WERI-Rb-1 (cell line): Measurements from ENCODE around the gene WDTC1.

Experiments
- DNase-seq: peaks from one replicate; pipeline ENCODE4 v3.0.0-alpha.2; 2020
- H3K27ac ChIP-seq: fragments of 250-450 bp; sonication (Bioruptor Pico); 2 replicates; pipeline ENCODE4 v1.5.1; 2020; ENCODE audit warnings: mild to moderate bottlenecking, moderate library complexity
- H3K27me3 ChIP-seq: fragments of 250-450 bp; sonication (Bioruptor Pico); 2 replicates; pipeline ENCODE4 v1.5.1; 2021; ENCODE audit warnings: mild to moderate bottlenecking, low read depth, moderate library complexity; ENCODE audit not compliant: insufficient read depth, severe bottlenecking
- H3K36me3 ChIP-seq: fragments of 250-450 bp; sonication (Bioruptor Pico); 2 replicates; pipeline ENCODE4 v1.5.1; 2020; ENCODE audit warnings: mild to moderate bottlenecking, moderate library complexity
- H3K4me3 ChIP-seq: 2 replicates; pipeline ENCODE4 v1.5.1; 2011; ENCODE audit warnings: low read depth, mild to moderate bottlenecking, control low read depth, low read length
- H3K9me3 ChIP-seq: fragments of 250-450 bp; sonication (Bioruptor Pico); 2 replicates; pipeline ENCODE4 v1.5.1; 2021; ENCODE audit warnings: mild to moderate bottlenecking, moderate library complexity; ENCODE audit not compliant: severe bottlenecking
- CTCF ChIP-seq: IDR thresholded peaks from 2 replicates; pipeline ENCODE4 v1.5.1; 2011; ENCODE audit warnings: low read depth, mild to moderate bottlenecking, control low read depth, inconsistent platforms, low read length

WDTC1 gene

GRCh38 chr1:27298632-27299384 is 64.4 kb downstream of the WDTC1 start:
- H3K27ac ChIP-seq, result peak overlapping the region; percentile 69
- no peak for DNase-seq
- H3K9me3 ChIP-seq, result no peaks in the 10 kb centered on the region
- no peaks in the 10 kb centered on the region for H3K27me3 ChIP-seq
- H3K36me3 ChIP-seq, result peaks cover 83% of the 10 kb centered on the region
- no peak overlapping the region for H3K4me3 ChIP-seq
- no peak for TF ChIP-seq CTCF

GRCh38 chr1:27299385-27300271 is 65.2 kb downstream of the WDTC1 start:
- DNase-seq, result peak; percentile 69

GRCh38 chr1:27300341-27301051 is 66.1 kb downstream of the WDTC1 start:
- H3K27me3 ChIP-seq, result no peaks in the 10 kb centered on the region
- peak overlapping the region; percentile 69 for H3K27ac ChIP-seq
- peak; percentile 89 for DNase-seq
- H3K36me3 ChIP-seq, result peaks cover 79% of the 10 kb centered on the region
- peak; percentile 99 for TF ChIP-seq CTCF
- no peak overlapping the region for H3K4me3 ChIP-seq
- H3K9me3 ChIP-seq, result no peaks in the 10 kb centered on the region

More at GRCh38 chr1:27299385-27300271, 65.2 kb downstream of the WDTC1 start:
- Histone ChIP-seq H3K27me3 (no peaks in the 10 kb centered on the region), H3K4me3 (no peak overlapping the region), H3K36me3 (peaks cover 79% of the 10 kb centered on the region), H3K9me3 (no peaks in the 10 kb centered on the region), H3K27ac (peak overlapping the region; percentile 69)
- no peak for TF ChIP-seq CTCF

- TF ChIP-seq CTCF, result no peak
- no peak overlapping the region for H3K4me3 ChIP-seq
- peak overlapping the region; percentile 69 for H3K27ac ChIP-seq
- no peaks in the 10 kb centered on the region for H3K27me3 ChIP-seq
- no peaks in the 10 kb centered on the region for H3K9me3 ChIP-seq
- H3K36me3 ChIP-seq, result peaks cover 75% of the 10 kb centered on the region
- no peak for DNase-seq
Measured at GRCh38 chr1:27301052-27301422, 66.6 kb downstream of the WDTC1 start.

- no peak for TF ChIP-seq CTCF
- no peaks in the 10 kb centered on the region for H3K9me3 ChIP-seq
- no peaks in the 10 kb centered on the region for H3K27me3 ChIP-seq
- H3K4me3 ChIP-seq, result no peak overlapping the region
- DNase-seq, result no peak
- H3K36me3 ChIP-seq, result peaks cover 73% of the 10 kb centered on the region
- no peak overlapping the region for H3K27ac ChIP-seq
Measured at GRCh38 chr1:27301582-27302199, 67.3 kb downstream of the WDTC1 start.
